Measurements from ENCODE around the gene MSGN1. TPM values are rescaled to one million over a fixed set of nuclear protein-coding genes. Genes with fewer than 3 reads are reported as not detected.

The MSGN1 gene, protein sequence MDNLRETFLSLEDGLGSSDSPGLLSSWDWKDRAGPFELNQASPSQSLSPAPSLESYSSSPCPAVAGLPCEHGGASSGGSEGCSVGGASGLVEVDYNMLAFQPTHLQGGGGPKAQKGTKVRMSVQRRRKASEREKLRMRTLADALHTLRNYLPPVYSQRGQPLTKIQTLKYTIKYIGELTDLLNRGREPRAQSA
- total RNA-seq (2014; rRNA removed; shearing (Covaris generic); ENCODE audit: low replicate concordance) = not detected in 2 replicates

- Histone ChIP-seq H4K20me1 (ENCODE audit: insufficient read depth, low read depth, low read length) (no peaks in the 10 kb centered on the region), H3K4me3 (ENCODE audit: low read length) (no peak within 1 kb of the TSS), H2AFZ (ENCODE audit: low read length) (peak within 1 kb of the TSS; percentile 75), H3K27me3 (ENCODE audit: low read length) (no peaks in the 10 kb centered on the region), H3K4me1 (ENCODE audit: low read length) (peaks cover 86% of the 10 kb centered on the region), H3K36me3 (ENCODE audit: insufficient read depth, low read length) (no peaks in the 10 kb centered on the region), H3K79me2 (ENCODE audit: low read length) (no peaks in the 10 kb centered on the region), H3K9ac (ENCODE audit: low read length) (0 out of 2 replicates have a peak within 1 kb of the TSS, but pooled peaks have one; percentile 5), H3K27ac (ENCODE audit: low read length) (peak within 1 kb of the TSS; percentile 94), H3K9me3 (ENCODE audit: low read length) (no peaks in the 10 kb centered on the region), H3K9me2 (replicated peaks; ENCODE audit: insufficient read depth, low read length) (no peaks in the 10 kb centered on the region), H3K4me2 (ENCODE audit: low read depth, low read length, poor library complexity, severe bottlenecking) (peak within 1 kb of the TSS; percentile 21)
- no peak for DNase-seq
Measured at GRCh38 chr2:17816396-17817245, at the start of gene MSGN1. MSGN1 (plus strand) TSS chr2:17816460; CDS start chr2:17816519, 59 bp downstream.

DNA sequence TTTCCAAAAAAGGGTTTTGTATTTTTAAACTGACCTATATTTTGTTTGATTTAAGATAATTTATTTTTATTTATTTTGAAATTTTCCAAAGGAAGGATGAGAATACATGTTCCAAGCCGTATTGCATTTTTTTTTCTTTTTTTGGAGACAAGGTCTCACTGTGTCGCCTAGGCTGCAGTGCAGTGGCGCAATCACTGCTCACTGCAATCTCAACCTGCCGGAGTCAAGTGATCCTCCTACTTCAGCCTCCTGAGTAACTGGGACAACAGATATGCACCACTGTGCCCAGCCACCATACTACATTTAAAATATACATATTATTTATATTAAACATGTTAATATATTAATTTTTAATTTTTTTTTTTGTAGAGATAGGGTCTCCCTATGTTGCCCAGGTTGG lies 47.4 kb upstream of the MSGN1 start:
- H4K20me1 ChIP-seq (ENCODE audit: insufficient read depth, low read depth, low read length) = no peaks in the 10 kb centered on the region
- no peak overlapping the region for H3K4me2 ChIP-seq (ENCODE audit: low read depth, low read length, poor library complexity, severe bottlenecking)
- DNase-seq = no peak
- H3K27me3 ChIP-seq (ENCODE audit: low read length) = no peaks in the 10 kb centered on the region
- H3K9me3 ChIP-seq (ENCODE audit: low read length) = no peaks in the 10 kb centered on the region
- peaks cover 78% of the 10 kb centered on the region for H3K36me3 ChIP-seq (ENCODE audit: insufficient read depth, low read length)
- no peak overlapping the region for H3K4me3 ChIP-seq (ENCODE audit: low read length)
- H3K27ac ChIP-seq (ENCODE audit: low read length) = no peak overlapping the region
- H3K4me1 ChIP-seq (ENCODE audit: low read length) = no peaks in the 10 kb centered on the region
- H3K9ac ChIP-seq (ENCODE audit: low read length) = no peak overlapping the region
- H2AFZ ChIP-seq (ENCODE audit: low read length) = no peak overlapping the region
- no peaks in the 10 kb centered on the region for H3K9me2 ChIP-seq (replicated peaks; ENCODE audit: insufficient read depth, low read length)
- peaks cover 26% of the 10 kb centered on the region for H3K79me2 ChIP-seq (ENCODE audit: low read length)

DNA sequence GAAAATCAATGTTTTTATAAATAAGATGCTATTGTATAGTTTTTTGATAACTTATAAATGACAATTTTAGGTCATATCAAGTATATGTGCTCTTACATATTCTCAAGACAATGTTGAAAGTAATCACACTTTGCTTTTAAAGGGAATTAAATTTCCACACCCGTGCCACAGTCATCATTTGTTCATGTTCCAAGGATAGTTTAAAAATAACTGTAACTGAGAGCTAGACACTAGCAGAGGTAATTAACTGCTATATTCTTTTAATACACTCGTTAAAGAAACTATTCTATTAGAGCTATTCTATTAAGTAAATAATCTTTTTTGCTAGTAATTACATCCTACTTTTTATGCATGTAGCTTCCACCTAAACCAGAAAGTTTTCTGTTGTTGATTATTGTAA lies 44.3 kb upstream of the MSGN1 start:
- Histone ChIP-seq H3K79me2 (ENCODE audit: low read length) (peaks cover 15% of the 10 kb centered on the region; the same call in 1 of the 2 replicates), H3K4me2 (ENCODE audit: low read depth, low read length, poor library complexity, severe bottlenecking) (no peak overlapping the region), H3K36me3 (ENCODE audit: insufficient read depth, low read length) (peaks cover 83% of the 10 kb centered on the region), H3K4me1 (ENCODE audit: low read length) (no peaks in the 10 kb centered on the region), H3K27me3 (ENCODE audit: low read length) (no peaks in the 10 kb centered on the region), H3K9me2 (replicated peaks; ENCODE audit: insufficient read depth, low read length) (no peaks in the 10 kb centered on the region), H3K9ac (ENCODE audit: low read length) (no peak overlapping the region), H2AFZ (ENCODE audit: low read length) (no peak overlapping the region), H3K27ac (ENCODE audit: low read length) (no peak overlapping the region), H4K20me1 (ENCODE audit: insufficient read depth, low read depth, low read length) (no peaks in the 10 kb centered on the region), H3K9me3 (ENCODE audit: low read length) (no peaks in the 10 kb centered on the region), H3K4me3 (ENCODE audit: low read length) (no peak overlapping the region)
- DNase-seq = no peak

DNA sequence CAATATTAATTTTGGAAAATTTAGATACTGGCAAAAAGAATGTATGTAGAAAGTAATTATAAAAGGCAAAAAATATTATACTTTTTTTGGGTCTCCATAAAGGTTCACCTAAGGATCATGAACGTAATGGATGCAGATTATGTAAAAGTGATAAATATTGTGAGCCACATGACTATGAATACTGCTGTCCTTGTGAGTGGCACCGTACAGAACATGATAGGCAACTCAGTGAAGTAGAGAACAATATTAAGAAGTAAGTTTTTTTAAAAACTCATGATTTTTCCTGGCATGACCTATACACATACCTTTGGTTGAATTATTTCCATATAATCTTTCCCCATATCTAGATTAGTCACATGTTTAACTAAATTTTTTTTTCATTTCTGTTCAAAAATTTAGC lies 43.7 kb upstream of the MSGN1 start:
- no peak overlapping the region for H3K4me3 ChIP-seq (ENCODE audit: low read length)
- H3K36me3 ChIP-seq (ENCODE audit: insufficient read depth, low read length) = peaks cover 82% of the 10 kb centered on the region
- no peaks in the 10 kb centered on the region for H3K27me3 ChIP-seq (ENCODE audit: low read length)
- H3K79me2 ChIP-seq (ENCODE audit: low read length) = peaks cover 15% of the 10 kb centered on the region; the same call in 1 of the 2 replicates
- no peak overlapping the region for H2AFZ ChIP-seq (ENCODE audit: low read length)
- H3K9ac ChIP-seq (ENCODE audit: low read length) = no peak overlapping the region
- no peaks in the 10 kb centered on the region for H3K4me1 ChIP-seq (ENCODE audit: low read length)
- no peak for DNase-seq
- H3K9me3 ChIP-seq (ENCODE audit: low read length) = no peaks in the 10 kb centered on the region
- H3K27ac ChIP-seq (ENCODE audit: low read length) = no peak overlapping the region
- no peaks in the 10 kb centered on the region for H4K20me1 ChIP-seq (ENCODE audit: insufficient read depth, low read depth, low read length)
- no peak overlapping the region for H3K4me2 ChIP-seq (ENCODE audit: low read depth, low read length, poor library complexity, severe bottlenecking)
- no peaks in the 10 kb centered on the region for H3K9me2 ChIP-seq (replicated peaks; ENCODE audit: insufficient read depth, low read length)

- no peaks in the 10 kb centered on the region for H3K79me2 ChIP-seq (ENCODE audit: low read length)
- no peaks in the 10 kb centered on the region for H4K20me1 ChIP-seq (ENCODE audit: insufficient read depth, low read depth, low read length)
- H3K4me2 ChIP-seq (ENCODE audit: low read depth, low read length, poor library complexity, severe bottlenecking) = no peak overlapping the region
- H3K27ac ChIP-seq (ENCODE audit: low read length) = no peak overlapping the region
- H3K9me2 ChIP-seq (replicated peaks; ENCODE audit: insufficient read depth, low read length) = no peaks in the 10 kb centered on the region; the same call in 1 of the 2 replicates
- no peak overlapping the region for H3K4me3 ChIP-seq (ENCODE audit: low read length)
- H3K27me3 ChIP-seq (ENCODE audit: low read length) = no peaks in the 10 kb centered on the region
- H3K4me1 ChIP-seq (ENCODE audit: low read length) = no peaks in the 10 kb centered on the region
- no peak overlapping the region for H2AFZ ChIP-seq (ENCODE audit: low read length)
- no peak for DNase-seq
- no peak overlapping the region for H3K9ac ChIP-seq (ENCODE audit: low read length)
- peaks cover 71% of the 10 kb centered on the region for H3K36me3 ChIP-seq (ENCODE audit: insufficient read depth, low read length)
- no peaks in the 10 kb centered on the region for H3K9me3 ChIP-seq (ENCODE audit: low read length)
Measured at GRCh38 chr2:17780546-17780945, 35.7 kb upstream of the MSGN1 start.

GRCh38 chr2:17781482-17781881 lies 34.8 kb upstream of the MSGN1 start:
- Histone ChIP-seq H3K4me3 (ENCODE audit: low read length) (no peak overlapping the region), H3K36me3 (ENCODE audit: insufficient read depth, low read length) (peaks cover 62% of the 10 kb centered on the region), H3K79me2 (ENCODE audit: low read length) (no peaks in the 10 kb centered on the region), H3K9me2 (replicated peaks; ENCODE audit: insufficient read depth, low read length) (no peaks in the 10 kb centered on the region; the same call in 1 of the 2 replicates), H3K9ac (ENCODE audit: low read length) (no peak overlapping the region), H3K9me3 (ENCODE audit: low read length) (no peaks in the 10 kb centered on the region), H4K20me1 (ENCODE audit: insufficient read depth, low read depth, low read length) (no peaks in the 10 kb centered on the region), H2AFZ (ENCODE audit: low read length) (no peak overlapping the region), H3K27me3 (ENCODE audit: low read length) (no peaks in the 10 kb centered on the region), H3K27ac (ENCODE audit: low read length) (no peak overlapping the region), H3K4me1 (ENCODE audit: low read length) (0 out of 2 replicates have a peak, but pooled peaks cover 2% of the 10 kb centered on the region), H3K4me2 (ENCODE audit: low read depth, low read length, poor library complexity, severe bottlenecking) (no peak overlapping the region)
- DNase-seq = no peak

DNA sequence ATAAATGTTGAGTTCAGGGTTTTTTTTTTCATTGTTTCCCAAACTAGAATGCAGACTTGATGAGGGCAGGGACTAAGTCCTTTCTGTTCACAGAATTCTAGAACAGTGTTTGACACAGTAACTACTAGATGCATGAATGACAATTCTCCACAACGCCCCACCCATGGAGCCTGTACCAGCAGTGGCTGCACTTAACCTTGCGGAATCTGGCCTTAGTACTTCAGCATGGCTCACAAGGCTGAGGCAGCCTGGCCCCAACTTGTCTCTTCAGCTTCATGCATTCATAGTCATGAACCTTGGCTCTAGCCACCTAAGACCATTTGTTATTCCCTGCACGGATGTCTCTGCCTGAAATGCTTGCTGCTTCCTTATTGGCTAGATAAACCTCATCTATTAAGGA lies 29.5 kb upstream of the MSGN1 start:
- no peak overlapping the region for H3K27ac ChIP-seq (ENCODE audit: low read length)
- H3K36me3 ChIP-seq (ENCODE audit: insufficient read depth, low read length) = peaks cover 16% of the 10 kb centered on the region
- H3K4me2 ChIP-seq (ENCODE audit: low read depth, low read length, poor library complexity, severe bottlenecking) = no peak overlapping the region
- H3K27me3 ChIP-seq (ENCODE audit: low read length) = no peaks in the 10 kb centered on the region
- no peaks in the 10 kb centered on the region for H4K20me1 ChIP-seq (ENCODE audit: insufficient read depth, low read depth, low read length)
- H3K4me1 ChIP-seq (ENCODE audit: low read length) = peaks cover 33% of the 10 kb centered on the region
- H3K9me2 ChIP-seq (replicated peaks; ENCODE audit: insufficient read depth, low read length) = no peaks in the 10 kb centered on the region; the same call in 1 of the 2 replicates
- no peak for DNase-seq
- H3K4me3 ChIP-seq (ENCODE audit: low read length) = no peak overlapping the region
- no peaks in the 10 kb centered on the region for H3K9me3 ChIP-seq (ENCODE audit: low read length)
- no peak overlapping the region for H3K9ac ChIP-seq (ENCODE audit: low read length)
- H3K79me2 ChIP-seq (ENCODE audit: low read length) = no peaks in the 10 kb centered on the region
- no peak overlapping the region for H2AFZ ChIP-seq (ENCODE audit: low read length)

GRCh38 chr2:17788773-17789172 lies 27.5 kb upstream of the MSGN1 start:
- no peak overlapping the region for H3K4me3 ChIP-seq (ENCODE audit: low read length)
- peaks cover 51% of the 10 kb centered on the region for H3K4me1 ChIP-seq (ENCODE audit: low read length)
- H3K9ac ChIP-seq (ENCODE audit: low read length) = no peak overlapping the region
- H3K79me2 ChIP-seq (ENCODE audit: low read length) = no peaks in the 10 kb centered on the region
- H3K27me3 ChIP-seq (ENCODE audit: low read length) = no peaks in the 10 kb centered on the region
- H3K4me2 ChIP-seq (ENCODE audit: low read depth, low read length, poor library complexity, severe bottlenecking) = no peak overlapping the region
- peak overlapping the region; percentile 25 for H3K27ac ChIP-seq (ENCODE audit: low read length)
- no peaks in the 10 kb centered on the region for H4K20me1 ChIP-seq (ENCODE audit: insufficient read depth, low read depth, low read length)
- H2AFZ ChIP-seq (ENCODE audit: low read length) = no peak overlapping the region
- no peaks in the 10 kb centered on the region for H3K9me3 ChIP-seq (ENCODE audit: low read length)
- no peaks in the 10 kb centered on the region for H3K9me2 ChIP-seq (replicated peaks; ENCODE audit: insufficient read depth, low read length)
- no peaks in the 10 kb centered on the region; the same call in 1 of the 2 replicates for H3K36me3 ChIP-seq (ENCODE audit: insufficient read depth, low read length)
- no peak for DNase-seq
